Vagina (tissue), 2 donors: Measurements from ENCODE around the gene WNT7B.
"Not testable (repeated sequence)": the region's sequence is repeated elsewhere in the genome, so short reads cannot be mapped to it uniquely, and the experiment has no call there.

Experiments used
- POLR2A ChIP-seq, 2 donors: fragments of 450-650 bp; IDR thresholded peaks; one replicate each; pipeline ENCODE4 v1.6.1; 2017; ENCODE audit warnings: antibody characterized with exemption in 2 of 2, mild to moderate bottlenecking in 2 of 2, moderate library complexity in 2 of 2
- POLR2AphosphoS5 ChIP-seq, 2 donors: sonication (generic); formaldehyde crosslinking; IDR thresholded peaks; one replicate each; pipeline ENCODE4 v1.9.0; 2017; ENCODE audit warnings: antibody characterized with exemption in 2 of 2, mild to moderate bottlenecking in 2 of 2, low read depth in 1 of 2; ENCODE audit not compliant: insufficient read depth in 1 of 2
- TF ChIP-seq, protein P1 (sequence below), 3 experiments: fragments of 450-650 bp in 2 of 3; fragments of 200-600 bp in 1 of 3; sonication (generic) in 1 of 3; IDR thresholded peaks; one replicate each; pipeline ENCODE4 v1.5.1; 2017 to 2019; ENCODE audit warnings: antibody characterized with exemption in 3 of 3, mild to moderate bottlenecking in 2 of 3, moderate library complexity in 2 of 3

DNA sequence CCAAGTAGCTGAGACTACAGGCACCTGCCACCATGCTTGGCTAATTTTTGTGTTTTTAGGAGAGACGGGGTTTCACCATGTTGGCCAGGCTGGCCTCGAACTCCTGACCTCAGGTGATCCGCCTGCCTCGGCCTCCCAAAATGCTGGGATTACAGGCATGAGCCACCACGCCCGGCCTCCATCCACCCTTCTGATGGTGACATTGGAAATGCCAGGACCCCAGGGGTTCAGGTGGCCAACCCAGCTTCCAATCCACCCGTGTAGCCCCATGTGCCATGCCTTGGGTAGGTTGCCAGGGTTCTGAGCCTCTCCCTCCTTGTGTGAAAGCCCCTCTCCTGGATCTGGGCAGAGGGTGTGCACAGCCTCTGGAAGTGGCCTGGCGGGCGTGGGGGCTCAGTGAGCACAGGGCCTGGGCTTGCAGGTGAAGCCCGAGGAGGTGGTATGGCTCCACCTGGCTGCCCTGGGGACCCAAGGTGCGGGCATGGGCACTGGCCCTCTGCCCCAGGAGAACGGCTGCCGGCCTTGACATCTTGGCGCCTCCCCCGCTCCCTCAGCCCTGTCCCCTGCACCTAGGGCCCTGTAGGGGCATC is 28.2 kb upstream of the WNT7B start:
- TF ChIP-seq, protein P1, sequence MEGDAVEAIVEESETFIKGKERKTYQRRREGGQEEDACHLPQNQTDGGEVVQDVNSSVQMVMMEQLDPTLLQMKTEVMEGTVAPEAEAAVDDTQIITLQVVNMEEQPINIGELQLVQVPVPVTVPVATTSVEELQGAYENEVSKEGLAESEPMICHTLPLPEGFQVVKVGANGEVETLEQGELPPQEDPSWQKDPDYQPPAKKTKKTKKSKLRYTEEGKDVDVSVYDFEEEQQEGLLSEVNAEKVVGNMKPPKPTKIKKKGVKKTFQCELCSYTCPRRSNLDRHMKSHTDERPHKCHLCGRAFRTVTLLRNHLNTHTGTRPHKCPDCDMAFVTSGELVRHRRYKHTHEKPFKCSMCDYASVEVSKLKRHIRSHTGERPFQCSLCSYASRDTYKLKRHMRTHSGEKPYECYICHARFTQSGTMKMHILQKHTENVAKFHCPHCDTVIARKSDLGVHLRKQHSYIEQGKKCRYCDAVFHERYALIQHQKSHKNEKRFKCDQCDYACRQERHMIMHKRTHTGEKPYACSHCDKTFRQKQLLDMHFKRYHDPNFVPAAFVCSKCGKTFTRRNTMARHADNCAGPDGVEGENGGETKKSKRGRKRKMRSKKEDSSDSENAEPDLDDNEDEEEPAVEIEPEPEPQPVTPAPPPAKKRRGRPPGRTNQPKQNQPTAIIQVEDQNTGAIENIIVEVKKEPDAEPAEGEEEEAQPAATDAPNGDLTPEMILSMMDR (IDR thresholded peaks at IDR 0.05) = not testable (repeated sequence)
- not testable (repeated sequence) for TF ChIP-seq POLR2AphosphoS5 (IDR thresholded peaks at IDR 0.05; ENCODE audit: insufficient read depth in 1 of 2, low read depth in 1 of 2); POLR2A (IDR thresholded peaks at IDR 0.05)
